K562 (cell line): ENCODE data around the gene POMGNT1. TPM values are rescaled to one million over a fixed set of nuclear protein-coding genes. Genes with fewer than 3 reads are reported as not detected.
"Not testable (repeated sequence)": the region's sequence is repeated elsewhere in the genome, so short reads cannot be mapped to it uniquely, and the experiment has no call there.

Experiments
- ATAC-seq: fragments of 200-7000 bp; cut with Tn5 transposase; 3 replicates; pipeline ENCODE4 v1.9.1; 2020; ENCODE audit warnings: moderate library complexity
- BruUV-seq: library from RNA; stranded (reverse); fragments of 400-500 nt; replicated peaks from 2 replicates; lab custom pipeline; 2021; lab: Mats Ljungman, UMichigan
- CTCF ChIA-PET: fragments of 300-600 bp; formaldehyde crosslinking; extraction: SDS; loops from one replicate; lab custom pipeline; 2021; ENCODE audit warnings: low intra/inter-chr PET ratio; lab: Yijun Ruan, JAX
- POLR2A ChIA-PET: fragments of 300-600, 350-650 bp; sonication (Branson Sonifier 250); formaldehyde crosslinking; extraction: SDS; loops from one replicate; lab custom pipeline; 2021; ENCODE audit warnings: antibody characterized with exemption, inconsistent platforms; lab: Yijun Ruan, JAX
- DNase-seq, 4 experiments: peaks; one replicate each; pipeline versions ENCODE4 v3.0.0 to v3.0.0-alpha.2; 2011 to 2018; ENCODE audit warnings: low spot score in 3 of 4, mixed read lengths in 3 of 4; ENCODE audit errors: extremely low read depth in 1 of 4
- FAIRE-seq: peaks from 2 replicates; lab custom pipeline; 2011; peaks lifted over from hg19 to GRCh38; lab: Jason Lieb, UNC
- H2AFZ ChIP-seq: 2 replicates; pipeline ENCODE4 v1.6.0; 2011; ENCODE audit warnings: low read depth, low read length, control low read depth, inconsistent platforms
- H3K27ac ChIP-seq: fragments of 200-600 bp; 3 replicates; pipeline ENCODE4 v1.8.0; 2011; ENCODE audit warnings: low read depth, mild to moderate bottlenecking, control low read depth, inconsistent platforms, low read length, moderate library complexity, mixed read lengths; ENCODE audit errors: extremely low read depth
- H3K27me3 ChIP-seq, 2 experiments: fragments of 300-600 bp in 1 of 2; 2 replicates in 1 of 2; 3 replicates in 1 of 2; pipeline versions ENCODE4 v1.6.0 to v1.8.0; 2011; ENCODE audit warnings: inconsistent platforms in 2 of 2, low read length in 2 of 2, mild to moderate bottlenecking in 1 of 2, mixed read lengths in 1 of 2, moderate library complexity in 1 of 2; ENCODE audit not compliant: control insufficient read depth in 2 of 2, insufficient read depth in 2 of 2
- H3K36me3 ChIP-seq: fragments of 300-600 bp; 3 replicates; pipeline ENCODE4 v1.8.0; 2011; ENCODE audit warnings: mild to moderate bottlenecking, low read length, inconsistent platforms; ENCODE audit not compliant: control insufficient read depth, insufficient read depth
- H3K4me1 ChIP-seq, 2 experiments: fragments of 200-600 bp in 1 of 2; replicated peaks in 1 of 2; 2 replicates in 1 of 2; 3 replicates in 1 of 2; pipeline versions ENCODE4 v1.5.1 to v1.8.0; 2011; ENCODE audit warnings: inconsistent platforms in 2 of 2, low read length in 2 of 2, mild to moderate bottlenecking in 1 of 2, mixed read lengths in 1 of 2, moderate library complexity in 1 of 2; ENCODE audit not compliant: control insufficient read depth in 2 of 2, insufficient read depth in 2 of 2
- H3K4me2 ChIP-seq: 2 replicates; pipeline ENCODE4 v1.6.1; 2011; ENCODE audit warnings: low read length, control low read depth, inconsistent platforms, mixed read lengths; ENCODE audit not compliant: insufficient read depth
- H3K4me3 ChIP-seq: fragments of 200-600 bp; sonication (generic), shearing (Covaris generic); 2 replicates; pipeline ENCODE4 v1.5.1; 2016; ENCODE audit warnings: control low read depth, inconsistent platforms
- H3K79me2 ChIP-seq: fragments of 200-600 bp; 3 replicates; pipeline ENCODE4 v1.8.0; 2011; ENCODE audit warnings: low read length, inconsistent platforms; ENCODE audit not compliant: control insufficient read depth, insufficient read depth
- H3K9ac ChIP-seq, 2 experiments: 2 replicates each; pipeline versions ENCODE4 v1.6.0 to v1.6.1; 2011; ENCODE audit warnings: low read depth in 2 of 2, low read length in 2 of 2, control low read depth in 1 of 2, inconsistent platforms in 1 of 2, mild to moderate bottlenecking in 1 of 2, mixed read lengths in 1 of 2; ENCODE audit not compliant: insufficient read depth in 1 of 2
- H3K9me1 ChIP-seq: one replicate; pipeline ENCODE4 v1.6.0; 2011; ENCODE audit warnings: inconsistent platforms, mild to moderate bottlenecking, low read length, moderate library complexity; ENCODE audit not compliant: control insufficient read depth, insufficient read depth
- H3K9me3 ChIP-seq: replicated peaks from 2 replicates; pipeline ENCODE4 v1.5.1; 2011; ENCODE audit warnings: low read depth, low read length, inconsistent platforms; ENCODE audit not compliant: control insufficient read depth, insufficient read depth
- H4K20me1 ChIP-seq: replicated peaks from 2 replicates; pipeline ENCODE4 v1.6.1; 2011; ENCODE audit warnings: low read length, inconsistent platforms, mixed read lengths; ENCODE audit not compliant: control insufficient read depth, insufficient read depth
- ARID3B ChIP-seq: fragments of 250-450 bp; sonication (Bioruptor Pico); IDR thresholded peaks from 2 replicates; pipeline ENCODE4 v1.4.0; 2020; ENCODE audit warnings: borderline replicate concordance
- CBX8 ChIP-seq: fragments of 200-600 bp; sonication (generic); IDR thresholded peaks from 2 replicates; pipeline ENCODE4 v1.6.1; 2012; ENCODE audit warnings: borderline replicate concordance, mixed run types, low read depth, mild to moderate bottlenecking, moderate library complexity, mixed read lengths, low read length, control low read depth, inconsistent platforms; ENCODE audit not compliant: poor library complexity, severe bottlenecking; ENCODE audit errors: extremely low read depth
- DNMT1 ChIP-seq: fragments of 450-650 bp; IDR thresholded peaks from 2 replicates; pipeline ENCODE4 v1.6.1; 2016; ENCODE audit warnings: antibody characterized with exemption, mild to moderate bottlenecking
- GATAD2B ChIP-seq: fragments of 450-650 bp; IDR thresholded peaks from 2 replicates; pipeline ENCODE4 v1.6.1; 2017; ENCODE audit warnings: mild to moderate bottlenecking, borderline replicate concordance
- SMARCE1 ChIP-seq: fragments of 450-650 bp; IDR thresholded peaks from 2 replicates; pipeline ENCODE4 v1.7.1; 2016; ENCODE audit warnings: mild to moderate bottlenecking
- TARDBP ChIP-seq: fragments of 450-650 bp; IDR thresholded peaks from 2 replicates; pipeline ENCODE4 v1.6.1; 2016
- ZNF12 ChIP-seq: sonication (generic); formaldehyde crosslinking; IDR thresholded peaks from 2 replicates; pipeline ENCODE4 v1.4.0; 2020; ENCODE audit warnings: mild to moderate bottlenecking, missing genetic modification reagents
- ZNF384 ChIP-seq: IDR thresholded peaks from 2 replicates; pipeline ENCODE4 v1.6.1; 2012; ENCODE audit warnings: low read depth, low read length, improper control_type of control experiment
- ZNF445 ChIP-seq: fragments of 250-450 bp; sonication (Bioruptor Pico); IDR thresholded peaks from 2 replicates; pipeline ENCODE4 v1.4.0; 2020; ENCODE audit warnings: low read depth, mild to moderate bottlenecking, moderate library complexity
- ZNF75A ChIP-seq: fragments of 450-650 bp; formaldehyde crosslinking; IDR thresholded peaks from 2 replicates; pipeline ENCODE4 v1.4.0; 2020; ENCODE audit warnings: mild to moderate bottlenecking
- WGBS: fragments of 100-300 bp; shearing (Covaris generic); methylation state at CpG from one replicate; pipeline ENCODE4 v1.1.6; 2016; ENCODE audit warnings: low coverage, mixed read lengths; ENCODE audit not compliant: insufficient coverage; ENCODE audit errors: missing lambda C conversion rate; 5-methylcytosine and 5-hydroxymethylcytosine counted together
- in situ Hi-C: fragments of 300-500 bp; cut with MboI; formaldehyde crosslinking; loops from 4 replicates; pipeline ENCODE4 v1.15.0; 2018; ENCODE audit warnings: inconsistent platforms, mixed read lengths
- intact Hi-C: fragments of 100-400 bp; cut with micrococcal nuclease; formaldehyde crosslinking; loops from 2 replicates; pipeline ENCODE4 v1.14.2; 2022
- polyA plus RNA-seq, 8 experiments: library from polyadenylated mRNA; depleted of rRNA in 4 of 8; stranded (reverse) in 5 of 8; unstranded in 3 of 8; fragments of >200 nt; fragmentation: Nextera tagmentation in 2 of 8; fragmentation: Illumina TruSeq in 1 of 8; extraction: Ambion mirVana in 2 of 8; extraction: Trizol in 1 of 8; gene quantifications; 2 replicates each; pipeline versions ENCODE4 v1.2.1 to v1.2.3, GENCODE V29; 2011 to 2014; ENCODE audit warnings: inconsistent platforms in 1 of 8, missing spikeins in 1 of 8
- total RNA-seq, 7 experiments: library from RNA; depleted of rRNA in 6 of 7; stranded (reverse); fragments of >200 nt in 6 of 7; fragmentation: Illumina TruSeq in 2 of 7; extraction: Trizol in 2 of 7; gene quantifications; 2 replicates each; pipeline versions ENCODE4 v1.2.1 to v1.2.3, GENCODE V29; 2011 to 2021; ENCODE audit warnings: low replicate concordance in 1 of 7

The POMGNT1 gene
- total and polyA plus RNA-seq, 9 of the 15 experiments (the other 6 are each of a cell fraction or from before 2014, with no cell fraction given), result 14.1 to 58.9 (median 37.8) TPM

GRCh38 chr1:46244656-46245371, 46.6 kb upstream of the POMGNT1 start (continued):
- no peak for TF ChIP-seq ARID3B
- TF ChIP-seq ZNF75A (CRISPR knock-in tag), result no peak
- TF ChIP-seq ZNF445 (CRISPR knock-in tag), result no peak
- no peak for TF ChIP-seq CBX8
- no peak for TF ChIP-seq TARDBP
- TF ChIP-seq DNMT1, result no peak
- peak; percentile 44; the same call in 1 of the 2 replicates for TF ChIP-seq SMARCE1
- no peak for TF ChIP-seq ZNF12 (CRISPR knock-in tag)
- no peak for TF ChIP-seq GATAD2B
- TF ChIP-seq, all 486 proteins: peak for 12

GRCh38 chr1:46243831-46244230, 45.6 kb upstream of the POMGNT1 start:
- Histone ChIP-seq H3K4me1 (peaks cover 16 to 33% of the 10 kb centered on the region in 2 experiments; a peak in 4 of 5 replicates), H3K79me2 (peaks cover 15% of the 10 kb centered on the region)
- POLR2A ChIA-PET, result interaction anchor here (0.6 kb wide), 1 partner anchor 15 kb away, joined by 4 read pairs; no protein-coding TSS in a partner anchor
- H2AFZ ChIP-seq, ATAC-seq, H3K27me3 ChIP-seq, H3K4me2 ChIP-seq, CTCF ChIA-PET, FAIRE-seq, DNase-seq, BruUV-seq, H3K4me3 ChIP-seq, H4K20me1 ChIP-seq, in situ Hi-C loops, H3K9me3 ChIP-seq, H3K9ac ChIP-seq, H3K27ac ChIP-seq, H3K36me3 ChIP-seq, intact Hi-C loops, H3K9me1 ChIP-seq: not testable (repeated sequence)
- peak; percentile 55 for TF ChIP-seq ZNF384
- 73% methylated on average over 3 of the region's 3 CpGs for WGBS
